HG02571 (cell line): Measurements from ENCODE around the gene EDARADD.

Experiments
- ATAC-seq: cut with Tn5 transposase; IDR thresholded peaks from one replicate; pipeline ENCODE4 v1.9.1; 2021; ENCODE audit warnings: mild to moderate bottlenecking, moderate library complexity; ENCODE audit not compliant: unreplicated experiment

EDARADD gene

GRCh38 chr1:236511735-236512418, 117.8 kb downstream of the EDARADD start:
- no peak for ATAC-seq

GRCh38 chr1:236514703-236515442, 120.8 kb downstream of the EDARADD start:
- ATAC-seq = no peak

GRCh38 chr1:236515443-236515958, 121.4 kb downstream of the EDARADD start:
- no peak for ATAC-seq

- ATAC-seq = no peak
Observed at GRCh38 chr1:236516929-236517704, 123.0 kb downstream of the EDARADD start.

DNA sequence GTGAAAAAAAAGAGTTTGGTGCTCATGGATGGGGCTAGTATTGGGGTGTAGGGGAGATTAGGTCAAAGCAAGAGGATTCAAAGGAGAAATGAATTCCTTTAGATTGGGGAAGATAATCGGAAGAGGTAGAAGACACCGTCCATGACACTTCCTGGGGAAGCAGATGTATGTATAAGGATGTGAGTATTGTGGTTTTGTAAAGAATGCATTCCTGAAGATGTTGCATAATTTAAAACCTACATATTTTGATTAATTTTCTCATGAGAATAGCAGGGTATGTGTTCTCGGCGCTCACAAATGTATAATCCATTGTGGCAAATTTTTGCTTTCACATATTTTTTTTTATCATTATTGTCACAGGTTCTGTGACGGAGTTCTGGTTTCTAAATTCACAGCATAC, 124.2 kb downstream of the EDARADD start:
- ATAC-seq = no peak

GRCh38 chr1:236520445-236521005, 126.4 kb downstream of the EDARADD start:
- ATAC-seq = no peak

- peak; percentile 6 for ATAC-seq
Observed at GRCh38 chr1:236522937-236523703, 129.0 kb downstream of the EDARADD start.

- ATAC-seq = peak; percentile 70
Observed at GRCh38 chr1:236523704-236524141, 129.6 kb downstream of the EDARADD start, which contains the start of gene LGALS8. Gene LGALS8 (plus strand): TSS chr1:236523982. CDS start chr1:236526071, 2,089 bp downstream.

DNA sequence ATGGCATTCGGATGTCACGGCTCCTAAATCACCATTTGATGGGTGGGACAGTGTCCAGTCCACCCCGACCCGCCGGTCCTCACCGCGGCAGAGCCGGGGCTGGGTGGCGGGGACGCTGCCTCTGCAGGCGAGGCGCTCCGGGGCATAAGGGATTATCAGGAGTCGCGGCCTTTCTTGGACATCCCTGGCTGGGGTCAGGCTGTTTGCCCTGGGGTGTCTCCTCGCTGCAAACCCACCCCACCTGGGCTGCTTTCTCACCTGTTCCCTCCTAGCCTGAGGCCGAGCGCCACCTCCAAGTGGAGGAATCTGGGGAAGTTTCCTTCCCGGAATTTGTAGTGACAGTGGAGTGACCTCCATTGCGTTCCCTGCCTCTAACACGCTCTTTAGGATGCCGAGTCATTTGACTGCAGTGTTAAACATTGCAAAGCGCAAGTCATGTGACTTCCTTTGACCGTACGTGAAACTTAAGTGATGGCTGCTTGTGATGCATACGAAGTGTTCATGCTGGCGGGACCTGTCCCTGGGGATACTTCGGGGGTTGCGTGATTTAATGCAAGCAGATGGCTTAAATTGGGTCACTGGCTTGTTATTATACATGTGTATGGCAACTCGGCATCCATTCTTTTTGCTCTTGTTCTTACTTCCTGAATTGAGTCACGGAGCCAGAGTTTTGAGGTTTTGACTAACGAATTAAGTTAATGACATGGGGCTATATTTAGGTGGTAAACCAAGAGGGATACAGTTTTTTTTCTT, 130.2 kb downstream of the EDARADD start:
- ATAC-seq = peak; percentile 86

DNA sequence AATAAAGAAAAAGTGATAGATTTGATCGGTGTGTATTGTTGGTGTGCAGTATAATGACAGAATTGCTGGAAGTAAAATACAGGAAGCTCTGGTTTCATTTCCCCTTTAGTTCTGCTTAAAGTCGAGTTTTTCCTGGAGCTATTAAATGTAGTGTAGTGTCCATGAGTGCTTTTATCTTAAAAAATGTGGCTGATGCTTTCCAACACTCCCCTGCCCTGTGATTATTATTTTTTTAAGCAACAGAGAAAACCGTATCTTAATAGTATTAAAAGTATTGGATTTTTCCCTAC, 130.8 kb downstream of the EDARADD start:
- ATAC-seq = no peak

DNA sequence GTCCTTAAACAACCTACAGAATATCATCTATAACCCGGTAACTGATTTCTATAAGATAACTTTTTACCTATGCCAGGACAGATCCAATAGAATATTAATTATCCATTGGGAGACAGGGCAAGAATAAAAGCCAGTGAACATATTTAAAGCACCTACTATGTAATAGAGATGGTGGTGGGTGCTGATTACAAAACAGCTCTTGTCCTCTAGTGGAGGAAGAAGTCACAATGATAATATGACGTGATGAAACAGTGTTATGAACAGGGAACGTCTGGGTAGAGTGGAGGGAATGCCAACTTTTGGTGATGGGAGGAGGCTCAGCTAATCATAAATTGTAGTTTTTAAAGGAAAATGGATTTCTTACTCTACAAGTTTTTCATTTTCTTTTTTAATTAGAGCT, 132.0 kb downstream of the EDARADD start:
- ATAC-seq = no peak

DNA sequence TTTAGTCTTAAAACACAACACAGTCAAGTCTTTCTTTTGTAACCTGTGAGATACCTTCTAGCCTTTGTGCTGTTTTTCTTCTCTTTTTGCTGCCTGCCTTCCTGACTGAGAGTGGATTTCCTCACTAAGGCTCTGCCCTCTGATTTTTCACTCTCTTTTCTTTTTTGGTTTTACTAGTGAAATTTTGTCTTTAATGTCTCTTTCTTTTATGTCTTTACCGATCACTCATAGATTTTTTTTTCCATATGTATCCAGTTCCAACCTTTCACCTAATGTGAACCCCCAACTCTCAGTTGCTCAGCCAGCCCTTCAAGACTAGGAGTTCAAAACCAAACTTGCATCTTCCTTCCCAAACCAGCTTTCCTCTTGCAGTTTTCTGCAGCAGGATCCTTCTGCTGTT, 136.2 kb downstream of the EDARADD start:
- ATAC-seq = no peak

- no peak for ATAC-seq
Observed at GRCh38 chr1:236530959-236531358, 136.9 kb downstream of the EDARADD start.

DNA sequence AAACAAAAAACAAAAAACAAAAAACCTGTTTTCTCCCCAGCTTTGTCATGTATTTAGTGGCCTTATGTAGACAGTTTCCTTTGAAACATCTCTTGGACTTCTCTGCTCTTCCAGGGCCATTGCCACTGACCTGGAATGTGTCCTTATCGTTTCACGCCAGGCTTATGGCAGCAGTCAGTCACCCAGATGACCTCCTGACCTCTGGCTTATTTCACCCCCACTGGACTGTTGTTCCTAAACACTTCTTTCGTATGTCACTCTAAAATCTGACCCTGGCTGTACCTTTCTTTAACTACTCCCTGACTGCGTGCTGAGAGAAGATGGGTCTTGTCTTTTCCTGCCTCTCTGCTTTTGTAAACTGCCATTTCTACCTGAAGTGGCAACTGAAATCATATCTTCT, 138.8 kb downstream of the EDARADD start:
- no peak for ATAC-seq

GRCh38 chr1:236534151-236534651, 140.1 kb downstream of the EDARADD start:
- no peak for ATAC-seq
